BJ (cell line): ENCODE measurements around the gene PALLD. TPM values are rescaled to one million over a fixed set of nuclear protein-coding genes. Genes with fewer than 3 reads are reported as not detected.
A peak's percentile ranks its signal among the peaks of the same experiment; 100 is the strongest.

Source experiments
- CTCF ChIA-PET: fragments of 350-600 bp; formaldehyde crosslinking; extraction: SDS; loops from one replicate; lab custom pipeline; 2021; ENCODE audit warnings: antibody characterized with exemption, inconsistent platforms; lab: Yijun Ruan, JAX
- POLR2A ChIA-PET: fragments of 300-600 bp; sonication (Branson Sonifier 250); formaldehyde crosslinking; extraction: SDS; loops from one replicate; lab custom pipeline; 2021; ENCODE audit warnings: antibody characterized with exemption; lab: Charles Lee
- DNase-seq: peaks from one replicate; pipeline ENCODE4 v3.0.0-alpha.2; 2011; ENCODE audit warnings: low read depth
- H3K27me3 ChIP-seq: 2 replicates; pipeline ENCODE4 v1.6.0; 2011; ENCODE audit warnings: low read length; ENCODE audit not compliant: control insufficient read depth, insufficient read depth
- H3K36me3 ChIP-seq: 2 replicates; pipeline ENCODE4 v1.5.1; 2011; ENCODE audit warnings: low read length; ENCODE audit not compliant: control insufficient read depth, insufficient read depth
- H3K4me3 ChIP-seq: 2 replicates; pipeline ENCODE4 v1.5.1; 2011; ENCODE audit warnings: low read depth, mild to moderate bottlenecking, control low read depth, low read length
- polyA plus RNA-seq: library from polyadenylated mRNA; depleted of rRNA; stranded (reverse); fragments of >200 nt; gene quantifications from 2 replicates; pipeline ENCODE4 v1.2.3, GENCODE V29; 2011
- TF ChIP-seq, protein P1 (sequence below): IDR thresholded peaks from 2 replicates; pipeline ENCODE4 v1.5.1; 2011; ENCODE audit warnings: low read depth, mild to moderate bottlenecking, control low read depth, inconsistent platforms, low read length, moderate library complexity; ENCODE audit not compliant: insufficient read depth

Gene PALLD
- polyA plus RNA-seq, 1 experiment: 30.3 TPM

DNA sequence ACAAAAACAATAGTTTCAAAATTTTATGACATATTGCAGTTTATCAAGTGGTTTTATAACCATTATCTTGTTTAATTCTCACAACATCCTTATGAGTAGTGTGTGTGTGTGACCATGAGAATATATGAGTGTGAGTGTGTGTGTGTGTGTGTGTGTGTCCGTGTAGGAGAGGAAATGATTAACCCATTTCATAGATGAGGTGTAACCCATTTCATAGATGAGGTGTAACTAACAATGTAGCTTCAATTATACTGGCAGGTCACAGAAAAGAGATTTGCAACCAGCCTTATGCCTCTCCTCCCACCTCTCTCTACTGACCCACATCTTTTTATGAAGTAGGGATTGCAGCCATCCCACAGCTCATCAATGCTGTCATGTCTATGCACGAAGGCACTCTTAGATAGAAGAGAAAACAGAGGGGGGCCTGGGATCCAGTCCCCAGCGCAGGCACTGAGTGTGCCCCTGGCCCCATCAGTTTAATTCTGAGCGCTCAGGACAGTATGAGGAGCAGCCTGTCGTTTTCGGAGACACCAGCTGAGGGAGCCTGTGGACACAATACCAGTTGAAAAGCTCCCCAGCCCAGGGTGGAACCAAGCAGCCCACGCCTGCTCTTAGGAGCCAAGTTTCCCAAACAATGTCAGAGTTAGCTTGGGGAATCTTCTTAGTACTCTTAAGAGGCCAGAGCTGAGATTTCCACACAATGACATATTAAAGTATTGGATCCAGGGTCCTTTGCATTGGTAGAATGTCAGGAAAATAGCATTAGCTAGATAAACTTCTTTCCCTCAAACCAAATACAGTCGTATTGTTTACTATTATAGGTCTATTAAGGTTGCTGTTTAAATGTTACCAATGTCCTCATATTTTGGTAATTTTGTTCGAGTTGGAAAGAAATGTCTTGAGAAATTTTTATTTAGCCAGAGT is 88.6 kb downstream of the PALLD start:
- TF ChIP-seq, protein P1, sequence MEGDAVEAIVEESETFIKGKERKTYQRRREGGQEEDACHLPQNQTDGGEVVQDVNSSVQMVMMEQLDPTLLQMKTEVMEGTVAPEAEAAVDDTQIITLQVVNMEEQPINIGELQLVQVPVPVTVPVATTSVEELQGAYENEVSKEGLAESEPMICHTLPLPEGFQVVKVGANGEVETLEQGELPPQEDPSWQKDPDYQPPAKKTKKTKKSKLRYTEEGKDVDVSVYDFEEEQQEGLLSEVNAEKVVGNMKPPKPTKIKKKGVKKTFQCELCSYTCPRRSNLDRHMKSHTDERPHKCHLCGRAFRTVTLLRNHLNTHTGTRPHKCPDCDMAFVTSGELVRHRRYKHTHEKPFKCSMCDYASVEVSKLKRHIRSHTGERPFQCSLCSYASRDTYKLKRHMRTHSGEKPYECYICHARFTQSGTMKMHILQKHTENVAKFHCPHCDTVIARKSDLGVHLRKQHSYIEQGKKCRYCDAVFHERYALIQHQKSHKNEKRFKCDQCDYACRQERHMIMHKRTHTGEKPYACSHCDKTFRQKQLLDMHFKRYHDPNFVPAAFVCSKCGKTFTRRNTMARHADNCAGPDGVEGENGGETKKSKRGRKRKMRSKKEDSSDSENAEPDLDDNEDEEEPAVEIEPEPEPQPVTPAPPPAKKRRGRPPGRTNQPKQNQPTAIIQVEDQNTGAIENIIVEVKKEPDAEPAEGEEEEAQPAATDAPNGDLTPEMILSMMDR: peak; percentile 81
- CTCF ChIA-PET: interaction anchor here (0.6 to 3.2 kb wide), 41 partner anchors 9 to 450 kb away, joined by 3 to 21 read pairs (median 4); no protein-coding TSS in a partner anchor
- H3K4me3 ChIP-seq: no peak overlapping the region
- POLR2A ChIA-PET: interaction anchor here (0.6 to 1.1 kb wide), 2 partner anchors 19 to 230 kb away, joined by 3 to 4 read pairs; no protein-coding TSS in a partner anchor
- no peak for DNase-seq
- H3K36me3 ChIP-seq: no peaks in the 10 kb centered on the region
- no peaks in the 10 kb centered on the region for H3K27me3 ChIP-seq

DNA sequence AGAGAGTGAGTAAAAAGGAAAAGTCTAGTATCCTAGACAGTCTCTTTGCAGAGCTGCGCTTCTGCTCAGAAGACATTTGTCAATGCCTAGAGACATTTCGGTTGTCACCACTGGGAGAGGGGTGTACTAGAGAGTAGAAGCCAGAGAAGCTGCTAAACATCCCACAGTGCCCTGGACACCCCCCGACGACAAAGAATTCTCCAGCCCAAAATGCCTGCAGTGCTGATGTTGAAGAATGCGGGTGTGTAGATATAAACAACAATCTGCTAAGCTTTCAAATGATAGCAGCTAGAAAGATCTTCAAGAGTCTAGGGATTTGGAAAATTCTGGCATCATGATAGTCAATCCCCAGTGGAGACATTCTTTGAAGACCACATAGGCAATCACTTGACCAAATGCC is 90.1 kb downstream of the PALLD start:
- TF ChIP-seq, protein P1: no peak
- Histone ChIP-seq H3K27me3 (no peaks in the 10 kb centered on the region), H3K4me3 (no peak overlapping the region), H3K36me3 (no peaks in the 10 kb centered on the region)
- ChIA-PET POLR2A (no interaction called here), CTCF (interaction anchor here (0.6 to 3.2 kb wide), 13 partner anchors 11 to 392 kb away, joined by 3 to 21 read pairs (median 3); no protein-coding TSS in a partner anchor)
- no peak for DNase-seq

DNA sequence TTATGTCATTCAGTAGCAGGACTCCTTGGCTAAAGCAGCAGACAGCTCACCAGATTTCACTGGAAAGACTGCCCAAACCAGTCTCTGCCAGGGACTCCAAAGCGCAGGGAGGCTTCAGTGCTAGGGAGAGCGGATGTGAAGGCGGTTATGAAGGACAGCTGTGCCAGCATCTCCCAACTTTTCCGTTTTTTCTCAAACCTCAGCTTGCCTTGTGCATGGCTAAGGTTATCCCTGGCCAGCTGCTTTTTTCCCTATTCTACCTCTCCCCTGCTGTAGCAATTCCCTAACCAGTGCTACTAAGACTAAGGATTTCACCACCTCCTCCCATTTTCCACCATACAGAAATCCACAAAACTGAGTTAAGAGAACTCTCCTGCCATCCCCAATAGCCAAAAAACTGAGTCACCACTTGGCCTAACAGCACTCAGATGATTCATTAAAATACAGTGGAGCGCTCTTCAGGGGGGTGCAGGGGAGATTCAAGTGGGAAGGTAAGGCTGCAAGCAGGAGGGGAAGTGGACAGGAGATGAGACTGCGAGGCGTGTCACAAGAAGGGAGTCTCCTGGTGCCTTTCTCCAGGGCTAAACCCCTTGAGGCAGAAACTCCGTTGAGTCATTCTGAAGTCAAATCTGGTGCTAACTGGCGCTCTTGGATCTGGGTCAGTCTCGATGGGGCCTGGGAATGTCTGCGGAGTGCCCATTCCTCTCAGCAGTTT is 90.7 kb downstream of the PALLD start:
- H3K4me3 ChIP-seq: no peak overlapping the region
- no peaks in the 10 kb centered on the region for H3K36me3 ChIP-seq
- POLR2A ChIA-PET: no interaction called here
- TF ChIP-seq, protein P1: no peak
- peak; percentile 54 for DNase-seq
- no peaks in the 10 kb centered on the region for H3K27me3 ChIP-seq
- CTCF ChIA-PET: interaction anchor here (0.6 to 3.2 kb wide), 11 partner anchors 11 to 391 kb away, joined by 3 to 21 read pairs (median 3); no protein-coding TSS in a partner anchor

DNA sequence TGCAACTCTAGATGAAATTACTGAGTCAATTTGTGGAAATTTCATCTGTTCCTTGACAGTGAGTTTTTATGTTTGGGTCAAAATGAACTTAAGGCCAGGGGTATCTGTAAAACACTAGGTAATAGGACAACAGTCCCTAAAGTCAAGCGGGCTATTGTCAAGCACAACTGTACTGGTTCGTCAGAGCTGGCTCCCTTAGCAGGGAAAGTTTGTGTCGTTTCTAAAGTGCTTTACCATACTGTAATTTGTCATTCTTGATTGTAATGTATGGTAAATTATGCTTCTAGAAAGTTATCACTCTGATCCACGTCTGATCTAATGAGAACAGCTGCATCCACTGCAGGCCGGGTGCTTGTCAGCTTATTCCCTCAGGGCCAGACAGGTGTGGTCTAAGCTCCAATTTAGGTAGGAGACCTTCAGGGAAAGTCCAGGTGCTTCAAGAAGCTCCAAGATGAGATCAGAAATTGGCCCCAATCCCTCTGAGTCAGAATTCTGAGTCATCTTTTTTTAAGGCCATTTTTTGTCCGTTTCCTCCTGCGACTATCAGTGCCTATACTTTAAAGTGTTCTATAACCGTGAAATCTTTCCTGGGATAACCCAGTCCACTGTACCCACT is 92.2 kb downstream of the PALLD start:
- ChIA-PET POLR2A (no interaction called here), CTCF (interaction anchor here (0.9 to 1.4 kb wide), 3 partner anchors 9 to 305 kb away, joined by 3 to 4 read pairs (median 4); no protein-coding TSS in a partner anchor)
- no peaks in the 10 kb centered on the region for H3K36me3 ChIP-seq
- no peak overlapping the region for H3K4me3 ChIP-seq
- DNase-seq: no peak
- H3K27me3 ChIP-seq: no peaks in the 10 kb centered on the region
- TF ChIP-seq, protein P1: no peak
